ENCODE measurements around the gene SLC14A1.

SLC14A1 gene

GRCh38 chr18:45690975-45691815, 32.8 kb upstream of the SLC14A1 start:
- peak; percentile 93 for TF ChIP-seq CTCF (IDR thresholded peaks at IDR 0.05; ENCODE audit: control insufficient read depth, extremely low read depth, insufficient read depth)
- DNase-seq (ENCODE audit: low read depth): peak; percentile 46
- H3K4me3 ChIP-seq (ENCODE audit: low read depth, low read length): no peak overlapping the region

- no peak for DNase-seq (ENCODE audit: low read depth)
- no peak for TF ChIP-seq CTCF (IDR thresholded peaks at IDR 0.05; ENCODE audit: control insufficient read depth, extremely low read depth, insufficient read depth)
- H3K4me3 ChIP-seq (ENCODE audit: low read depth, low read length): no peak overlapping the region
Measured at GRCh38 chr18:45691816-45692179, 32.2 kb upstream of the SLC14A1 start.

GRCh38 chr18:45702708-45703265, 21.2 kb upstream of the SLC14A1 start:
- DNase-seq (ENCODE audit: low read depth): no peak
- H3K4me3 ChIP-seq (ENCODE audit: low read depth, low read length): no peak overlapping the region

GRCh38 chr18:45708831-45709230, 15.2 kb upstream of the SLC14A1 start:
- H3K4me3 ChIP-seq (ENCODE audit: low read depth, low read length): no peak overlapping the region
- DNase-seq (ENCODE audit: low read depth): no peak
- no peak for TF ChIP-seq CTCF (IDR thresholded peaks at IDR 0.05; ENCODE audit: control insufficient read depth, extremely low read depth, insufficient read depth)

More at GRCh38 chr18:45702708-45703265, 21.2 kb upstream of the SLC14A1 start:
- no peak for TF ChIP-seq CTCF (IDR thresholded peaks at IDR 0.05; ENCODE audit: control insufficient read depth, extremely low read depth, insufficient read depth)

GRCh38 chr18:45712061-45712460, 11.9 kb upstream of the SLC14A1 start:
- H3K4me3 ChIP-seq (ENCODE audit: low read depth, low read length): no peak overlapping the region
- TF ChIP-seq CTCF (IDR thresholded peaks at IDR 0.05; ENCODE audit: control insufficient read depth, extremely low read depth, insufficient read depth): no peak
- no peak for DNase-seq (ENCODE audit: low read depth)

- DNase-seq (ENCODE audit: low read depth): peak; percentile 14
- TF ChIP-seq CTCF (IDR thresholded peaks at IDR 0.05; ENCODE audit: control insufficient read depth, extremely low read depth, insufficient read depth): no peak
- H3K4me3 ChIP-seq (ENCODE audit: low read depth, low read length): no peak overlapping the region
Measured at GRCh38 chr18:45713239-45713638, 10.7 kb upstream of the SLC14A1 start.

Measured in LNCaP clone FGC (cell line).